GM19099 (cell line): Measurements from ENCODE around the gene MGAT2.
A peak's percentile ranks its signal among the peaks of the same experiment; 100 is the strongest.

Source experiments
- POLR2A ChIP-seq: IDR thresholded peaks from 3 replicates; pipeline ENCODE4 v1.6.1; 2011; ENCODE audit warnings: low read depth; ENCODE audit not compliant: insufficient read length; ENCODE audit errors: extremely low read depth

MGAT2 gene

DNA sequence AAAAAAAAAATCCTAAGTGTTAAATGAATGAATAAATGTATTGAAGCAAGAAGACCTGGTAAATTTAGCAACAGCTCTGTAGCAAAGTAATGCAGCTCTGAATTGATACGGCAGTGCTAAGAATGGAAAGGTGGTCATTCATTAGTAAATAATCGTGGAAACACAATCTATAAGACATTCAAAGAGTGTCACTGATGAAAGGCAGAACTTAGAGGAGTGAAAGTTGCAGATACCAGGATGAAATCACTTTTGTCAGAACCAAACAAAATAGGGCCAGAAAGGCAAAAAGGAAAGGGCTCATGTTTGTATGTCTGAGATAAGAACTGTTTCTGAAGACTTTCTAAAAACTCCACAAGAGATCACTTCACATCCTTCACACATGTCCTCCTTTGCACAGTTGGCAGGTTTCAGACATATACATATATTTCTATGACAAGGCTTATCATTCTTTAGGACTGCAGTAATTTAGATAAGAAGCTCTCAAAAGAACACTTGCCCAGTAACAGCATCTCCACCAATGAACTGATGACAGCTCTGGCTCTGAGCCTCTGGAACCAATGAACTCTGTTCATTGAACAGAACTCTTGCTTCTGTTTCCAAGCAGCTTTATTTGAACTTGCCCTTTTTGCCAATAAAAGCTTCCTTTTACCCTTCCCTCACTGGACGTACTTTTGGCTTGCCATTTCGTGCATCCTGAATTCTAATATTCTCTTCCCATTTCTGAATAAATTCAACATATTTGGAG is 26.1 kb upstream of the MGAT2 start:
- TF ChIP-seq POLR2A = no peak

DNA sequence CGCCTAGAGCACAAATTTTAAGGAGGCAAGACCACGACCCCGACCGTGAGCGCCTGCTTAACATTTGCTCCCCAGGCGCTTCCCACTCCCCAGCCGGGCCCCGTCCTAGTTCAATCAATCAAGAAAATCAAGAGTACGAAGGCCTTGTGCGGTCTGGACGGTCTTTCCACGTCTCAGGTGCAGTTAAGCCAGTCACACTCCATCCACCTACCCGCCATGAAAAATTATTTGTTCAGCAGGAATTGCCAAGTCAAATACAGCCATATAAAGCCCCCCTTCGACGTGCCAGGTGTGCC is 22.5 kb upstream of the MGAT2 start:
- TF ChIP-seq POLR2A = no peak

DNA sequence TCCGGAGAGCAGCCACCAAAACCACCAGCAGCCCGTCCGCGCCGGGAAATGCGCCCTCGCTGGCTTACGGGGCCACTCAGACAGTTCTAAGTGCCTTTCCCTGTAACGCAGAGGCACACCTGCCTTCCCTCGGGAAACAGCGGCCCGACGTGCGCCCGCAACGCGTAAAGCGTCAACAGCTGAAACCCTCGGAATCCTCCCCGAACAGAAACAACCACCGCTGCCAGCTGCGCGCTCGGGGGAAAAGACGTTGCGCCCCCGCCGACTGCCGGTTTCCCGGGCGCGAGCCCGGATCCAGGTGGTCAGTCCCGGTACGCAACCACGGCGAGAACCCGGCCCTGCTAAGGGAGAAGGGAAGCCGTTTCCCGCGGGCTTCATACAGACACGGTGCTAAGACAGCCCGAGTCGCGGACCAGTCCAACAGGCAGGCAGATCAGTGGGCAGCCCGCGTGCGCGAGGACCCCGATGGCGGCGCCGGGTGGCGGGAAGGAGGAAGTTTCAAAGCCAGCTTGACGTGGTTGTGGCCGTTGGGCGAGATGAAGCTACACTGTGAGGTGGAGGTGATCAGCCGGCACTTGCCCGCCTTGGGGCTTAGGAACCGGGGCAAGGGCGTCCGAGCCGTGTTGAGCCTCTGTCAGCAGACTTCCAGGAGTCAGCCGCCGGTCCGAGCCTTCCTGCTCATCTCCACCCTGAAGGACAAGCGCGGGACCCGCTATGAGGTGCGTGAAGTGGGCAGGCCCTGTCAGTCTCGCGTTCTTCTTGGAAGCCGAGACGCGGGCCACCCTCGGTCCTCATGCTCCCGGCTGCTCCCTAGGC is 21.9 kb upstream of the MGAT2 start, which contains the start of gene LRR1:
LRR1 (plus strand) TSS at position 456 of the 816 bp plus-strand sequence; CDS start at position 537, 81 bp downstream.
- TF ChIP-seq POLR2A = peak; percentile 85

DNA sequence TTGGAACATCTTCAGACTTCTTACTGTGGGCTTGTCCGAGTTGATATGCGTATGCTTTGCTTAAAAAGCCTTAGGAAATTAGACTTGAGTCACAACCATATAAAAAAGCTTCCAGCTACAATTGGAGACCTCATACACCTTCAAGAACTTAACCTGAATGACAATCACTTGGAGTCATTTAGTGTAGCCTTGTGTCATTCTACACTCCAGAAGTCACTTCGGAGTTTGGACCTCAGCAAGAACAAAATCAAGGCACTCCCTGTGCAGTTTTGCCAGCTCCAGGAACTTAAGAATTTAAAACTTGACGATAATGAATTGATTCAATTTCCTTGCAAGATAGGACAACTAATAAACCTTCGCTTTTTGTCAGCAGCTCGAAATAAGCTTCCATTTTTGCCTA is 13.0 kb upstream of the MGAT2 start:
- no peak for TF ChIP-seq POLR2A

DNA sequence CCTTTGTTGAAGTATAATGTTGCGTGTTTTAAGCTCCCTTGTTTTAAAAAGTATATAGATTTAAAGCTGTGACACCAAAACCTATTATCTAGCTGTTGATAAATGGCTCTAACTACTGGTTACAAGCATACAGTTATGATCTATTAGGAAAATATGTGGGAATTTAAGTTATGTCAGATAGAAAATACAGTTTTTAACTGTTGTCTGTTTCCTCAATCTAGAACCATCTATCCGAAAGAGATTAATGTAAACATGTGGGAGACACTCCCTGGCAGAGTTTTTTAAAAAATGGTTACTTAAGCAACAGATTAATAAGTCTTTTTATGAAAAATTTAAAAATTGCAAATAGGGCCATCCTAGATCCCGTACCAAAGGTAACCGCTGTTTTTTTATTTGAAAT is 8.3 kb upstream of the MGAT2 start:
- no peak for TF ChIP-seq POLR2A

DNA sequence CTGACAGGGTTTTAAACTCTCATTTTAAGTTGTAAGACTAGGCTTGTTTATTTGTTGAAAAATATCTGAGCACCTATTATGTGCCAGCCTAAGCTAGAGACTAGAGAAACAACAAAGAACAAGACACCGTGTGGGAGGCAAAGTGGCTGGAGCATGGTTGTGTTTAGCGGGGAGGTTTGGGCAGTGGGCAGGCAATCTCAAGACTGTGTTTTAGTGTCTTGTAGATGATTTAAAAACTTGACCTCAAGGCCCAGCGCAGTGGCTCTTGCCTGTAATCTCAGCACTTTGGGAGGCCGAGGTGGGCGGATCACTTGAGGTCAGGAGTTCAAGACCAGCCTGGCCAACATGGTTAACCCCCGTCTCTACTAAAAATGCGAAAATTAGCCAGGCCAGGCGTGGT is 7.9 kb upstream of the MGAT2 start:
- TF ChIP-seq POLR2A = no peak

DNA sequence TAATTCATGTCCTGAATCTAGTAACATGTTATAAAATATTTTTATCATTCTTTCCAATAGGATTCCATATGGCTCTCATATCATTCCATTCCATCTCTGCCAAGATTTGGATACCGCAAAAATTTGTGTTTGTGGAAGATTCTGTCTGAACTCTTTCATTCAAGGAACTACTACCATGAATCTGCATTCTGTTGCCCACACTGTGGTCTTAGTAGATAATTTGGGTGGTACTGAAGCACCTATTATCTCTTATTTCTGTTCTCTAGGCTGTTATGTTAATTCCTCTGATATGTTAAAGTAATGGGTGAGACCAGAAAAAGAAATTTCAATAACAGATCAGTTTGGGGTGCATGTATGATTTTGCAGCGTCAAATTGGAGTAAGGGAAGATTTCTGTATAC is 6.4 kb upstream of the MGAT2 start:
- TF ChIP-seq POLR2A = no peak

DNA sequence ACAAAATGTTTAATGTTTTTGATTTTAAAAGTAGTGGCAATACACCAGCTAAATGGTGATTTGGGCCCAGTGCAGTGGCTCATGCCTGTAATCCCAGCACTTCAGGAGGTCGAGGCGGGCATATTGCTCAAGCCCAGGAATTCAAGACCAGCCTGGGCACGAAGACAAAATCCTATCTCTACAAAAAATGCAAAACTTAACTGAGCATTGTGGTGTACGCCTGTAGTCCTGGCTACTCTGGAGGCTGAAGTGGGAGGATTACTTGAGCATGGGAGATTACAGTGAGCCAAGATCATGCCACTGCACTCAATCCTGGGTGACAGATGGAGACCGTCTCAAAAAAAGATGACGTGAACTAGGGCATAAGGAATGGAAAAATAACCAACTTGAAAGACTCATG is 4.8 kb upstream of the MGAT2 start:
- no peak for TF ChIP-seq POLR2A

DNA sequence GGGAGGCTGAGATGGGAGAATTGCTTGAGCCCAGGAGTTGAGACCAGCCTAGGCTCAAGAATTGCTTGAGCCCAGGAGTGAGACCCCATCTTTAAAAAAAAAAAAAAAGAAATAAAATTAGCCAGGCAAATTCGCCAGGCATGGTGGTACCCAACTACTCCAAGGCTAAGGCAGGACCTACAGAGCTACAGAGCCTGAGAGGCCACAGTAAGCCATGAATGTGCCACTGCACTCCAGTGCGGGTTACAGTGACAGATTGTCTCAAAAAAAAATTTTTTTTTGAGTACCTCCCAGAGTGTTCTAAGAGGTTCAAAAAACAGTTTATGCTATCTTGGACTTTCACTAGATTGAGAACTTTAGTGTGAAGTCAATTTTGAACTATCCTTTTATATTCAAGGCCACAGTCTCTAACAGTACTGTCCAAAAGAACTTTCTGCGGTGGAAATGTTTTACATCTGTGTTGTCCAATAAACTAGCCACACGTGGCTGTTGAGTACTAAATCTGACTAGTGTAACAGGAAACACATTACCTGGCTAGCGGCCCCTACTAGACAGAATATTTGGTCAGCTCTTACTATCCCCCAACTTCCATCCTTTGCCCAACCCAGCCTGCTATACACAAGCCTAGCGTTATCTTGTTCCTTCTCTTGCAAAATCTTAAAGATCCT is 2.6 kb upstream of the MGAT2 start:
- no peak for TF ChIP-seq POLR2A

DNA sequence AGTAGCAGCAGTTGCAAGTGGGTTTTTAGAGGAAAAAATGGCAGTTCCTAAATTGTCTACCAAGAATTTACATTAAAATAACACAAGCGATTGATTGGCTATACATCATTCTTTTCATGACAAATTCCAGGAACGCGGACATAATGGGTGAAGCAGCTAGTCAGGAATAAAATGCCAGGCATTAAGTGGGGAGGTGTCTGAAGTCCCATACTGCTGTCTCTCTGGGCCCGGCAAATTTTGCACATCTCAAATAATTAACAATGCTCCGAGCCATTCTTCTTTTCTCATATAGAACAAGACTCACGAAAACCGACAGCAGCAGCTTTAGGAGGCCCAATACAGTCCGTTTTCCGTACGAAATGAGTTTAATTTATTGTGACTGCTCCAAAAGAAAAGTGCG is 869 bp upstream of the MGAT2 start:
- no peak for TF ChIP-seq POLR2A

DNA sequence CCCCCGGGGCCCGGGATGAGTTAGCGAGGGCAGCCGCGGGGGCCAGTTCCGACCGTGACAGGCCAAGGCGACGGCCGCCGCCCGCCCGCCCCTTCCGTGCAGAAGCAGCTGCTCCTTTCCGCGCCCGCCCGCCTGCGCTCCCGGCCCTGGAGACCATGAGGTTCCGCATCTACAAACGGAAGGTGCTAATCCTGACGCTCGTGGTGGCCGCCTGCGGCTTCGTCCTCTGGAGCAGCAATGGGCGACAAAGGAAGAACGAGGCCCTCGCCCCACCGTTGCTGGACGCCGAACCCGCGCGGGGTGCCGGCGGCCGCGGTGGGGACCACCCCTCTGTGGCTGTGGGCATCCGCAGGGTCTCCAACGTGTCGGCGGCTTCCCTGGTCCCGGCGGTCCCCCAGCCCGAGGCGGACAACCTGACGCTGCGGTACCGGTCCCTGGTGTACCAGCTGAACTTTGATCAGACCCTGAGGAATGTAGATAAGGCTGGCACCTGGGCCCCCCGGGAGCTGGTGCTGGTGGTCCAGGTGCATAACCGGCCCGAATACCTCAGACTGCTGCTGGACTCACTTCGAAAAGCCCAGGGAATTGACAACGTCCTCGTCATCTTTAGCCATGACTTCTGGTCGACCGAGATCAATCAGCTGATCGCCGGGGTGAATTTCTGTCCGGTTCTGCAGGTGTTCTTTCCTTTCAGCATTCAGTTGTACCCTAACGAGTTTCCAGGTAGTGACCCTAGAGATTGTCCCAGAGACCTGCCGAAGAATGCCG is 699 bp downstream of the MGAT2 start:
- TF ChIP-seq POLR2A = no peak

DNA sequence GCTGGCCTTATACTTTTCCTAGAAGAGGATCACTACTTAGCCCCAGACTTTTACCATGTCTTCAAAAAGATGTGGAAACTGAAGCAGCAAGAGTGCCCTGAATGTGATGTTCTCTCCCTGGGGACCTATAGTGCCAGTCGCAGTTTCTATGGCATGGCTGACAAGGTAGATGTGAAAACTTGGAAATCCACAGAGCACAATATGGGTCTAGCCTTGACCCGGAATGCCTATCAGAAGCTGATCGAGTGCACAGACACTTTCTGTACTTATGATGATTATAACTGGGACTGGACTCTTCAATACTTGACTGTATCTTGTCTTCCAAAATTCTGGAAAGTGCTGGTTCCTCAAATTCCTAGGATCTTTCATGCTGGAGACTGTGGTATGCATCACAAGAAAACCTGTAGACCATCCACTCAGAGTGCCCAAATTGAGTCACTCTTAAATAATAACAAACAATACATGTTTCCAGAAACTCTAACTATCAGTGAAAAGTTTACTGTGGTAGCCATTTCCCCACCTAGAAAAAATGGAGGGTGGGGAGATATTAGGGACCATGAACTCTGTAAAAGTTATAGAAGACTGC is 1.5 kb downstream of the MGAT2 start:
- TF ChIP-seq POLR2A = no peak

DNA sequence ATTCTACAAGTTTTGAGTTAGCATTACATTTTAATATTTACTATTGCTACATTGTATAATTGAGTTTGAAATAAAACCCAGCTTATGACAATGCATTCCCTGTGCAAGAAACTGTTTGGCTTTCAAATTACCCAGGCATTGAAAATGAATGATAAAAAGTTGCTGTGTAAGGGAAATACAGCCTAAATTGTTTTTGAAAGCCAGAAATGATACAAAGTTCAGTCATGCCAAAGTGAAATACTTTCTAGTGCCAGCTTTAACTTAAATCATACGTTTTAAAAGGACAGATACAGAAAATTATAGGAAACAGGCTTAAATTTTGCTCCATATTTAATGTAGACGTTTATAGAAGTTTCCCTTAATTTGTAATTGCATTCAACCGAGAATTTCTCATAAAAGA is 2.8 kb downstream of the MGAT2 start:
- no peak for TF ChIP-seq POLR2A

DNA sequence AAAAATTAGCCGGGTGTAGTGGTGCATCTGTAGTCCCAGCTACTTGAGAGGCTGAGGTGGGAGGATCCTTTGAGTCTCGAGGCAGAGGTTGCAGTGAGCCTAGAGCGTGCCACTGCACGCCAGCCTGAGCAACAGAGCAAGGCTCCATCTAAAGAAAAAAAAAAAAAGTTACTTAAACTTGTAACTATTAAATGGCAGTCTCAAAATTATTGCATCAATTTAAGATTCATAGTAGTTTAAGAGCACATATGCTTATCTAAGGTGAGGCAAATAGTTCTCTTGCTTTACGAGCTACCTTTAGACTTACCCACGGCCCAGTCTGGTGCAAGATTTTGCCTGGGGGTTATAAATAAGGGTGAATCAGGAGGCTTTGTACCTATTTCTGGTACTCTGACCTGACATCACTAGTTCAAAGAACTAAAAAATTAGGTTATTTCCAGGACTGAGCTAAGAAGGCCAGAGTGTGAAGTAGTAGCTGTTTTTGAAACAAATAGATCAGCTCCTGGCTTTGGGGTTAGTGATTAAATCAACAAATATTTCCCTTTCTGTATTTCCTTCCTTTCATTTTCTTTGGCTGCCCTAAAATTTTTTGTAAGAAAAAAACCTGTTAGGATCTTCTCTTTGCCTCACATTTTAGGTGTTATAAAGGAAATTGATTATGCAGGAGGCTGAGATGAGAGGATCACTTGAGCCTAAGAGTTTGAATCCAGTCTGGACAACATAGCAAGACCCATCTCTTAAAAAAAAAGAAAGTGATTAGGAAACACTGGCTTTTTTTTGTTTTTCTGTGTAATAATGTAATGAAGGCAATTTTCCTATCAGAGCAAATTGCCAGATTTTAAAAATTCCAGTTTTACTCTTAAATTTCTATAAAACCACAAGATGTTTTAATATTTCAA is 3.6 kb downstream of the MGAT2 start:
- TF ChIP-seq POLR2A = no peak
